OCI-LY3 (cell line): ENCODE measurements around the gene PPP1R1C.

Experiments used
- EZH2phosphoT487 ChIP-seq: fragments of 200-600 bp; shearing (Covaris generic); IDR thresholded peaks from 2 replicates; pipeline ENCODE4 v1.6.1; 2018; ENCODE audit warnings: antibody characterized with exemption, mixed run types, low read depth
- TF ChIP-seq, protein P1 (sequence below): fragments of 200-600, 300-600 bp; sonication (generic); IDR thresholded peaks from 2 replicates; pipeline ENCODE4 v1.5.1; 2014; ENCODE audit warnings: antibody characterized with exemption, low read length, low read depth

DNA sequence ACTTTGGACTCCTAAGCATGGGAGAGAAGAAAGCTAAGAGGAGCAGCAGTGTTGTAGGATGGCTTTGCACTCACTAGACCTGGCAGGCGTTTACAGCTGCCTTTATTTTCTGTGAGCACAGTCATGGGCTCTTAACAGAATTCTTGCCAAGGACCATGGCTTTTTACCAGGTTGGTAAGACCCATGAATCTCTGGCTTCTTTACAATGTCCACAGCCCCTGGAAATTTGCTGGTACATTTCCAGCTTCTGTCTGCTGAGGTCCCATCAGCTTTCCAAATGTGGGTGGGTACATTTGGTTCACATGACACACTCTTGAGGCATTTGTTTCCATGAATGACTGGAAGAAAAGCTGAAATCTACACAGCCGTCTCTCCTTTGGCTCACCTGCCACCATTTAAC is 162.7 kb downstream of the PPP1R1C start:
- TF ChIP-seq, protein P1, sequence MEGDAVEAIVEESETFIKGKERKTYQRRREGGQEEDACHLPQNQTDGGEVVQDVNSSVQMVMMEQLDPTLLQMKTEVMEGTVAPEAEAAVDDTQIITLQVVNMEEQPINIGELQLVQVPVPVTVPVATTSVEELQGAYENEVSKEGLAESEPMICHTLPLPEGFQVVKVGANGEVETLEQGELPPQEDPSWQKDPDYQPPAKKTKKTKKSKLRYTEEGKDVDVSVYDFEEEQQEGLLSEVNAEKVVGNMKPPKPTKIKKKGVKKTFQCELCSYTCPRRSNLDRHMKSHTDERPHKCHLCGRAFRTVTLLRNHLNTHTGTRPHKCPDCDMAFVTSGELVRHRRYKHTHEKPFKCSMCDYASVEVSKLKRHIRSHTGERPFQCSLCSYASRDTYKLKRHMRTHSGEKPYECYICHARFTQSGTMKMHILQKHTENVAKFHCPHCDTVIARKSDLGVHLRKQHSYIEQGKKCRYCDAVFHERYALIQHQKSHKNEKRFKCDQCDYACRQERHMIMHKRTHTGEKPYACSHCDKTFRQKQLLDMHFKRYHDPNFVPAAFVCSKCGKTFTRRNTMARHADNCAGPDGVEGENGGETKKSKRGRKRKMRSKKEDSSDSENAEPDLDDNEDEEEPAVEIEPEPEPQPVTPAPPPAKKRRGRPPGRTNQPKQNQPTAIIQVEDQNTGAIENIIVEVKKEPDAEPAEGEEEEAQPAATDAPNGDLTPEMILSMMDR: no peak
- TF ChIP-seq EZH2phosphoT487: no peak
